GM20000 (cell line): Measurements from ENCODE around the gene PITPNC1.
A peak's percentile ranks its signal among the peaks of the same experiment; 100 is the strongest.

ENCODE experiments used
- DNase-seq: peaks from one replicate; pipeline ENCODE4 v3.0.0; 2012; ENCODE audit warnings: low spot score
- TF ChIP-seq, protein P1 (sequence below): IDR thresholded peaks from 2 replicates; pipeline ENCODE4 v1.5.1; 2012; ENCODE audit warnings: mild to moderate bottlenecking, control low read depth; ENCODE audit errors: extremely low read depth, missing control alignments

Gene PITPNC1

DNA sequence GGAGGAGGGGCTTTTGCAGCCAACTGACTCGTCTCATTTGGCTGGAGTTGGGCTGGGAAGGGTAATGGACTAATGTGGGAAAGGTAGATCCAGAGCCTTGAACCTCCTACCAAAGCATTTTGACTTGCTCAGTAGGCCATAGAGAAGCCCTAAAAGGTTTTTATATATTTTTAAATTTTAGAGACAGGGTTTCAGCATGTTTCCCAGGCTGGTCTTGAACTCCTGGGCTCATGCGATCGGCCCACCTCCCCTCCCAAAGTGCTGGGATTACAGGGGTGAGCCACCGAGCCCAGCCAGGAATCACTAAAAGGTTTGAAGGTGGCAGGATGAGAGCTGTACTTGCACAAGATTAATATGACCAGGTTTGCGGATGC is 2.0 kb upstream of the PITPNC1 start:
- no peak for DNase-seq
- TF ChIP-seq, protein P1, sequence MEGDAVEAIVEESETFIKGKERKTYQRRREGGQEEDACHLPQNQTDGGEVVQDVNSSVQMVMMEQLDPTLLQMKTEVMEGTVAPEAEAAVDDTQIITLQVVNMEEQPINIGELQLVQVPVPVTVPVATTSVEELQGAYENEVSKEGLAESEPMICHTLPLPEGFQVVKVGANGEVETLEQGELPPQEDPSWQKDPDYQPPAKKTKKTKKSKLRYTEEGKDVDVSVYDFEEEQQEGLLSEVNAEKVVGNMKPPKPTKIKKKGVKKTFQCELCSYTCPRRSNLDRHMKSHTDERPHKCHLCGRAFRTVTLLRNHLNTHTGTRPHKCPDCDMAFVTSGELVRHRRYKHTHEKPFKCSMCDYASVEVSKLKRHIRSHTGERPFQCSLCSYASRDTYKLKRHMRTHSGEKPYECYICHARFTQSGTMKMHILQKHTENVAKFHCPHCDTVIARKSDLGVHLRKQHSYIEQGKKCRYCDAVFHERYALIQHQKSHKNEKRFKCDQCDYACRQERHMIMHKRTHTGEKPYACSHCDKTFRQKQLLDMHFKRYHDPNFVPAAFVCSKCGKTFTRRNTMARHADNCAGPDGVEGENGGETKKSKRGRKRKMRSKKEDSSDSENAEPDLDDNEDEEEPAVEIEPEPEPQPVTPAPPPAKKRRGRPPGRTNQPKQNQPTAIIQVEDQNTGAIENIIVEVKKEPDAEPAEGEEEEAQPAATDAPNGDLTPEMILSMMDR, result no peak

- TF ChIP-seq, protein P1, result no peak
- DNase-seq, result no peak
Measured at GRCh38 chr17:67375716-67376115, 1.4 kb upstream of the PITPNC1 start.

GRCh38 chr17:67376415-67376736 is 705 bp upstream of the PITPNC1 start:
- DNase-seq, result no peak
- TF ChIP-seq, protein P1, result no peak

DNA sequence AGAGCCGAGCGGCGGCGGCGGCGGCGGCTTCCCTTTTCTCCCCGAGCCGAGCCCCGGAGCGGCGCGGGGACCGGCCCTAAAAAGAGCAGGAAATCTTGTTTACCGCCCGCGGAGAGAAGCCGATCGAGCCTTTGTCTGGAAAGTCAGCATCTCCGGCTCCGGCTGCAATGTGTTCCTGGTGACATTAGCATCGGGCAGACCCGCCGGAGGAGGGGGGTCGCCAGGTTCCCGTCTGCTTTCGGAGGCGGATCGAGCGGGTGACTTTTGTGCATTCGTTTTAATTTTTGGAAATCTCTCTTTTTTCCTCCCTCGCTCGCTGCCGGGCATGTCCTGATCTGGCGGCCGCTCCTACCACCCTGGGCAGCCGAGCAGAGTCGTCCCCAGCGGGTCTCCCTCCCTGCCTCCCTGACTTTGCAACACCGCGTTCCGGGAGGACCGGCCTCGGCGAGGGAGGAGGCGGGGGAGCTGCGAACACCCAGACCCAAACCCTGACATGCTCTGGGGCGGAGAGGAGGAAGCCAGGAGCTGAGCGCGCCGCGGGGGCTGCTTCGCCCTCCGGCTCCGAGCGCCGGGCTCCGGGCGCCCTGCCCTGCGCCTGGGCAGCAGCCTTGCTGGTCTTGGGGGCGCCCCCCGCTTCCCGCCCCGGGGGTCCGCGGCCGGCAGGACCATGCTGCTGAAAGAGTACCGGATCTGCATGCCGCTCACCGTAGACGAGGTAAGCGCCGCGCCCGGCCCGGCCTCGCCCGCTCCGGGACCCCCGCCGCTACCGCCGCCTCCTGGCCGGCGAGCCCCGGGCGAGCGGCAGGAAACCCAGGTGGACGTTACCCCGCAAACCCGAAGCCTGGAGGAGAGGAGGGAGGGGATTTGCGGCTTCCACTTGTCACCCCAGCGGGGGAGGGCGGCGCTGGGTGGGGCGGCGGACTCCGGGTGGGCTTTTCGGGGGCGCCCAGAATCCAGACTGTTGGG is 690 bp downstream of the PITPNC1 start:
- TF ChIP-seq, protein P1, result peak; percentile 47
- DNase-seq, result peak; percentile 78

GRCh38 chr17:67378454-67379250 is 1.6 kb downstream of the PITPNC1 start:
- DNase-seq, result peak; percentile 89
- TF ChIP-seq, protein P1, result peak; percentile 99

- DNase-seq, result no peak
- TF ChIP-seq, protein P1, result no peak
Measured at GRCh38 chr17:67379251-67379630, 2.2 kb downstream of the PITPNC1 start.

DNA sequence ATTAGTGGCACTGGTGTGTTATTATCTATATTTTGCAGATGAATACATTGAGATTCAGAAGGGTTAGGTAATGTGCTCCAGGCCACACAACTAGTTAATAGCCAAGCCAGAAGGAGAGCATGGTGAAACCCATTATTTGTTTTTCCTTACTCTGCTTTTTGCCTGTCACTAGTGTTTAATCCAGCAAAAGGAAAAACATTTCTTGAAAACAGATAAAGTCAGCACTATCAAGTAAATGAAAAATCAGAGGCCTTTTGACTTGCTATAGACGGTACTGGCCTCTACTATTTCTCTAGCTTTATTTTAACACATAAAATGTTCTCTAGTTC is 4.8 kb downstream of the PITPNC1 start:
- DNase-seq, result no peak

More for the DNA sequence above, 4.8 kb downstream of the PITPNC1 start:
- TF ChIP-seq, protein P1, result no peak
